ENCODE results near the gene TEAD1. TPM values are rescaled to one million over a fixed set of nuclear protein-coding genes. Genes with fewer than 3 reads are reported as not detected.

Gene TEAD1
- total and polyA plus RNA-seq, 2 donors (not counting 3 experiments of a cell fraction or from before 2014, with no cell fraction given) = 15.3 to 49.0 TPM

GRCh38 chr11:12880327-12880726 is 206.1 kb downstream of the TEAD1 start:
- Histone ChIP-seq H3K4me1 (ENCODE audit: control insufficient read depth, extremely low read depth, insufficient read depth, low read length) (no peaks in the 10 kb centered on the region), H3K9me3 (replicated peaks; ENCODE audit: control insufficient read depth, insufficient read depth, low read length) (no peaks in the 10 kb centered on the region), H3K27ac (ENCODE audit: insufficient read depth, low read depth, low read length) (no peak overlapping the region), H2AFZ (ENCODE audit: low read depth, low read length) (no peak overlapping the region), H3K9me1 (replicated peaks; ENCODE audit: control insufficient read depth, extremely low read depth, insufficient read depth, low read length) (no peaks in the 10 kb centered on the region), H3K9ac (replicated peaks; ENCODE audit: extremely low read depth, insufficient read depth, low read length) (no peak overlapping the region), H4K20me1 (replicated peaks; ENCODE audit: control insufficient read depth, extremely low read depth, insufficient read depth, low read length) (no peaks in the 10 kb centered on the region), H3K4me2 (ENCODE audit: insufficient read depth, low read length) (no peak overlapping the region), H3K36me3 (ENCODE audit: control insufficient read depth in 2 of 2, extremely low read depth in 1 of 2, insufficient read depth in 2 of 2, low read length in 2 of 2) (peaks cover 0 to 17% of the 10 kb centered on the region in 2 experiments), H3K4me3 (replicated peaks in 1 of 3; ENCODE audit: insufficient read depth in 1 of 3, low read depth in 1 of 3, low read length in 3 of 3) (no peak overlapping the region), H3K79me2 (ENCODE audit: control insufficient read depth, insufficient read depth, low read length) (no peaks in the 10 kb centered on the region), H3K27me3 (ENCODE audit: control insufficient read depth in 2 of 2, insufficient read depth in 2 of 2, low read length in 2 of 2) (no peaks in the 10 kb centered on the region)
- FAIRE-seq (no peak), DNase-seq (ENCODE audit: low read depth, low spot score) (no peak)
- POLR2A ChIA-PET = no interaction called here
- intact Hi-C loops (cut with micrococcal nuclease) = no loop called here
- dilution Hi-C loops (cut with MboI; ENCODE audit: extremely low pct_ligation_motif_present, low sequenced_read_pairs) = no loop called here
- no TSS peak for BruUV-seq (replicated peaks)
- CTCF ChIA-PET = interaction anchor here (1.7 to 1.8 kb wide), 2 partner anchors 8 to 11 kb away, joined by 6 read pairs; no protein-coding TSS in a partner anchor
- TF ChIP-seq FOS (IDR thresholded peaks at IDR 0.05; ENCODE audit: borderline replicate concordance, insufficient read depth, low read length) (no peak), POLR2A (IDR thresholded peaks at IDR 0.05; ENCODE audit: low read depth, low read length) (no peak), GATA2 (IDR thresholded peaks at IDR 0.05; ENCODE audit: insufficient read depth, insufficient read length, low read depth, low read length) (no peak), MYC (IDR thresholded peaks at IDR 0.05; ENCODE audit: low read depth, low read length) (no peak), EZH2 (IDR thresholded peaks at IDR 0.05; ENCODE audit: borderline replicate concordance, low read depth, low read length, severe bottlenecking) (no peak), MAX (IDR thresholded peaks at IDR 0.05; ENCODE audit: insufficient read depth, insufficient read length) (no peak), CTCF (IDR thresholded peaks at IDR 0.05; ENCODE audit: extremely low read depth in 1 of 2, insufficient read depth in 1 of 2, low read depth in 1 of 2, low read length in 2 of 2) (no peak), POLR2AphosphoS5 (IDR thresholded peaks at IDR 0.05; ENCODE audit: insufficient read depth, low read depth, low read length) (no peak), JUN (IDR thresholded peaks at IDR 0.05; ENCODE audit: borderline replicate concordance, insufficient read depth, insufficient read length, low read depth) (no peak)
